SU-DHL-6 (cell line): ENCODE results near the gene RUNX1.

Source experiments
- H2AFZ ChIP-seq: fragments of 200-600 bp; sonication (generic); 2 replicates; pipeline ENCODE4 v1.6.1; 2014; ENCODE audit warnings: low read depth, mild to moderate bottlenecking, moderate library complexity, mixed read lengths, antibody characterized with exemption, low read length; ENCODE audit not compliant: severe bottlenecking
- H3F3A ChIP-seq: fragments of 200-600 bp; shearing (Covaris generic); 2 replicates; pipeline ENCODE4 v1.6.0; 2016; ENCODE audit warnings: antibody characterized with exemption, mild to moderate bottlenecking; ENCODE audit not compliant: insufficient read depth
- H3K27ac ChIP-seq: fragments of 200-600 bp; sonication (generic); 2 replicates; pipeline ENCODE4 v1.5.1; 2016; ENCODE audit warnings: low read depth, mild to moderate bottlenecking, low read length, moderate library complexity, mixed read lengths
- H3K27me3 ChIP-seq: fragments of 200-600 bp; sonication (generic), shearing (Covaris generic); 2 replicates; pipeline ENCODE4 v1.6.0; 2014; ENCODE audit warnings: mild to moderate bottlenecking, low read length
- H3K36me3 ChIP-seq: fragments of 200-600 bp; sonication (generic); 2 replicates; pipeline ENCODE4 v1.6.1; 2014; ENCODE audit warnings: mild to moderate bottlenecking, low read length, mixed read lengths
- H3K4me2 ChIP-seq: fragments of 300-600, 200-600 bp; shearing (Covaris generic), sonication (generic); 2 replicates; pipeline ENCODE4 v1.6.0; 2014; ENCODE audit warnings: low read length, low read depth, mild to moderate bottlenecking; ENCODE audit not compliant: poor library complexity, severe bottlenecking
- H3K4me3 ChIP-seq: fragments of 200-600 bp; sonication (generic); 2 replicates; pipeline ENCODE4 v1.5.1; 2014; ENCODE audit warnings: antibody characterized with exemption, low read length, mild to moderate bottlenecking, mixed read lengths; ENCODE audit not compliant: insufficient read depth, poor library complexity, severe bottlenecking
- H3K79me2 ChIP-seq: fragments of 200-600 bp; sonication (generic); 2 replicates; pipeline ENCODE4 v1.6.1; 2014; ENCODE audit warnings: mild to moderate bottlenecking, low read length, moderate library complexity; ENCODE audit not compliant: insufficient read depth
- H3K9ac ChIP-seq: fragments of 200-600 bp; sonication (generic); 2 replicates; pipeline ENCODE4 v1.7.0; 2014; ENCODE audit warnings: mild to moderate bottlenecking, low read length
- H3K9me2 ChIP-seq: fragments of 200-600 bp; sonication (generic); replicated peaks from 2 replicates; pipeline ENCODE4 v1.6.1; 2014; ENCODE audit warnings: low read length; ENCODE audit not compliant: insufficient read depth
- H3K9me3 ChIP-seq: fragments of 200-600 bp; sonication (generic); 2 replicates; pipeline ENCODE4 v1.6.1; 2014; ENCODE audit warnings: low read length, mixed read lengths; ENCODE audit not compliant: insufficient read depth
- H4K20me1 ChIP-seq: fragments of 200-600 bp; sonication (generic); 2 replicates; pipeline ENCODE4 v1.6.1; 2014; ENCODE audit warnings: low read depth, mild to moderate bottlenecking, antibody characterized with exemption, low read length, moderate library complexity, mixed read lengths
- EZH2phosphoT487 ChIP-seq: fragments of 200-600 bp; sonication (generic), shearing (Covaris generic); conservative IDR thresholded peaks from 2 replicates; pipeline ENCODE4 v1.6.1; 2018; ENCODE audit warnings: mild to moderate bottlenecking, antibody characterized with exemption, low read length, moderate library complexity, mixed read lengths
- TF ChIP-seq, protein P1 (sequence below): fragments of 200-600 bp; sonication (generic); IDR thresholded peaks from one replicate; pipeline ENCODE4 v1.5.1; 2017; ENCODE audit warnings: antibody characterized with exemption, mild to moderate bottlenecking, low read length, moderate library complexity; ENCODE audit not compliant: insufficient read depth, poor library complexity, severe bottlenecking

The RUNX1 gene

DNA sequence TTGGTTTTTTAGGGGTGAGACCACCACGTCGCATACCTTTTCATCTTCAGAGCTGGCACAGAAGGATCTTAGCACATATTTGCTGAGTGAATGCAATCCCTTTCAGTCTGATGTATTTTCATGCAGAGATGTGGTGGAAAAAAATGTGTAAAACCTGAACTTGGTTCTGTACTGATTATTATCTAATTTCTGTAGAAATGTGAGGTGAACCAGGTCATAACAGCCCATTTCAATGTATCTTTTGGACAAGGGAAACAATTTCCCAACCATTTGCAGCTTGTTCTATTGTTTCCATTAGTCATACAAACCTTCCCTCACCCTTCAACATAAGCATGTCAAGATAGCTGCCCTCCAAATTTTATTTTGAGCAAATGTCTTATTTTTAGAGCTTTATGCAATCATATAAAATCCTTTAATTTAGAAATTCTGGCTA is 46.8 kb upstream of the RUNX1 start:
- no peaks in the 10 kb centered on the region for H3K9me3 ChIP-seq
- H3K9ac ChIP-seq, result no peak overlapping the region
- H3K4me2 ChIP-seq, result no peak overlapping the region
- no peaks in the 10 kb centered on the region for H3K9me2 ChIP-seq
- no peaks in the 10 kb centered on the region for H4K20me1 ChIP-seq
- no peak overlapping the region for H3K4me3 ChIP-seq
- H2AFZ ChIP-seq, result no peak overlapping the region
- no peaks in the 10 kb centered on the region for H3K36me3 ChIP-seq
- no peak overlapping the region for H3K27ac ChIP-seq
- H3F3A ChIP-seq, result no peaks in the 10 kb centered on the region
- H3K27me3 ChIP-seq, result no peaks in the 10 kb centered on the region
- no peaks in the 10 kb centered on the region for H3K79me2 ChIP-seq
- TF ChIP-seq, protein P1, sequence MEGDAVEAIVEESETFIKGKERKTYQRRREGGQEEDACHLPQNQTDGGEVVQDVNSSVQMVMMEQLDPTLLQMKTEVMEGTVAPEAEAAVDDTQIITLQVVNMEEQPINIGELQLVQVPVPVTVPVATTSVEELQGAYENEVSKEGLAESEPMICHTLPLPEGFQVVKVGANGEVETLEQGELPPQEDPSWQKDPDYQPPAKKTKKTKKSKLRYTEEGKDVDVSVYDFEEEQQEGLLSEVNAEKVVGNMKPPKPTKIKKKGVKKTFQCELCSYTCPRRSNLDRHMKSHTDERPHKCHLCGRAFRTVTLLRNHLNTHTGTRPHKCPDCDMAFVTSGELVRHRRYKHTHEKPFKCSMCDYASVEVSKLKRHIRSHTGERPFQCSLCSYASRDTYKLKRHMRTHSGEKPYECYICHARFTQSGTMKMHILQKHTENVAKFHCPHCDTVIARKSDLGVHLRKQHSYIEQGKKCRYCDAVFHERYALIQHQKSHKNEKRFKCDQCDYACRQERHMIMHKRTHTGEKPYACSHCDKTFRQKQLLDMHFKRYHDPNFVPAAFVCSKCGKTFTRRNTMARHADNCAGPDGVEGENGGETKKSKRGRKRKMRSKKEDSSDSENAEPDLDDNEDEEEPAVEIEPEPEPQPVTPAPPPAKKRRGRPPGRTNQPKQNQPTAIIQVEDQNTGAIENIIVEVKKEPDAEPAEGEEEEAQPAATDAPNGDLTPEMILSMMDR, result no peak
- TF ChIP-seq EZH2phosphoT487, result no peak

DNA sequence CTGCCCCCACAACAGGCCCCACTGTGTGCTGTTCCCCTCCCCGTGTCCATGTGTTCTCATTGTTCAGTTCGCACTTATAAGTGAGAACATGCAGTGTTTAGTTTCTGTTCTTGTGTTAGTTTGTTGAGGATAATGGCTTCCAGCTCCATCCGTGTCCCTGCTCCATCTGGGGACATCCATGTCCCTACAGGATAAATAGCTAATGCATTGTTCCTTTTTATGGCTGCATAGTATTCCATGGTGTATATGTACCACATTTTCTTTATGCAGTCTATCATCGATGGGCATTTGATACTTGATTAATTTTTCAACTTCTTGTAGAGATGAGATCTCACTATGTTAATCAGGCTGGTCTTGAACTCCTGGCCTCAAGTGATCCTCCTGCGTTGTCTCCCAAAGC is 44.4 kb upstream of the RUNX1 start:
- Histone ChIP-seq H3K4me2 (no peak overlapping the region), H3K79me2 (no peaks in the 10 kb centered on the region), H4K20me1 (no peaks in the 10 kb centered on the region), H3K27ac (no peak overlapping the region), H3K36me3 (no peaks in the 10 kb centered on the region), H3K27me3 (no peaks in the 10 kb centered on the region), H3K9me3 (no peaks in the 10 kb centered on the region), H3K9me2 (no peaks in the 10 kb centered on the region), H2AFZ (no peak overlapping the region), H3K9ac (no peak overlapping the region), H3F3A (no peaks in the 10 kb centered on the region), H3K4me3 (no peak overlapping the region)
- TF ChIP-seq EZH2phosphoT487, result no peak
- TF ChIP-seq, protein P1, result no peak

DNA sequence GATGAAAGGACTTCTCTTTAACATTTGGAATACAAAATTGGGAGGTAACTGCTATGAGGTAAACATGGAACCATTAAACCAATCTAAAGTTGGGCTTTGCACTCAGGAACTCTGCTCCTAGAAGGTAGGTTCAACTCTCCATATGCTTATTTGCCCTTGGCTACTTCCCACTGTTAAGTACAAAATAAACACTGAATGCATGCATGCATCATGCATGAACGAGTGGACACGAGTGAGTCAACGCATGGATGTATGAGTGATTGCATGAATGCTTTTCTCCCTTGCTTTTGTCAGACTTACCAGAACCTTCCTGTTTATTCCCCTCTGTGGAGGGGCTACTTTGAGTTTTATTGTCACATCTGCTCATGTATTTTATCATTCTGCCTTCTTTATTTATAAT is 42.4 kb upstream of the RUNX1 start:
- H3K79me2 ChIP-seq, result no peaks in the 10 kb centered on the region
- H3K4me3 ChIP-seq, result no peak overlapping the region
- no peak overlapping the region for H2AFZ ChIP-seq
- H3K4me2 ChIP-seq, result no peak overlapping the region
- no peak overlapping the region for H3K27ac ChIP-seq
- H3K27me3 ChIP-seq, result no peaks in the 10 kb centered on the region
- no peaks in the 10 kb centered on the region for H4K20me1 ChIP-seq
- H3F3A ChIP-seq, result no peaks in the 10 kb centered on the region
- H3K9me2 ChIP-seq, result no peaks in the 10 kb centered on the region
- no peak overlapping the region for H3K9ac ChIP-seq
- no peaks in the 10 kb centered on the region for H3K36me3 ChIP-seq
- TF ChIP-seq, protein P1, result no peak
- no peak for TF ChIP-seq EZH2phosphoT487
- H3K9me3 ChIP-seq, result no peaks in the 10 kb centered on the region

DNA sequence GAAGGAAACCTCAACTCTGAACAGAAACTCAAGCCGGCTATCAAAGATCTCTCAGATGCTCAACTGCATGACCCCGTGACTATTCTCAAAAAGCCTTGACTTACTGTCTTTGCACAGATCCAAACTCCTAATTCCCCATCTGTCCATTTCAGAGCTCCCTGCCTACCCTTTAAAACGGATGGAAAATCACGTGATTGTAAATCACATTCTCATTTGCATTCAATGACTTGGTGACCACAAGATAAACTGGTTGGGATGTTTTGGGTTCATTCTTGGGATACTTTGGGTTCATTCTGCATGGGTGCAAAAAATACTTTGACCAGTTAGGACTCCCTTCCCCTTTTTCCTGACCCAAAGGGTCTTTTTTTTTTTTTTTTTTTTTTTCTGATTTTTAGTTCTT is 41.3 kb upstream of the RUNX1 start:
- Histone ChIP-seq H3F3A (no peaks in the 10 kb centered on the region), H3K79me2 (no peaks in the 10 kb centered on the region), H3K36me3 (no peaks in the 10 kb centered on the region), H3K4me3 (no peak overlapping the region), H3K9me3 (no peaks in the 10 kb centered on the region), H3K27me3 (no peaks in the 10 kb centered on the region), H2AFZ (no peak overlapping the region), H3K4me2 (no peak overlapping the region), H3K9me2 (no peaks in the 10 kb centered on the region), H3K9ac (no peak overlapping the region), H3K27ac (no peak overlapping the region), H4K20me1 (no peaks in the 10 kb centered on the region)
- TF ChIP-seq, protein P1, result no peak
- no peak for TF ChIP-seq EZH2phosphoT487
